H1 (cell line): Measurements from ENCODE around the gene RPA3. TPM values are rescaled to one million over a fixed set of nuclear protein-coding genes. Genes with fewer than 3 reads are reported as not detected.

Experiments used
- CTCF ChIA-PET: fragments of 300-600 bp; sonication (Branson Sonifier 250); formaldehyde crosslinking; loops from one replicate; lab custom pipeline; 2021; ENCODE audit not compliant: partially characterized antibody; lab: Charles Lee
- POLR2A ChIA-PET: fragments of 300-600 bp; sonication (Branson Sonifier 250); formaldehyde crosslinking; loops from one replicate; lab custom pipeline; 2021; ENCODE audit warnings: inconsistent platforms; ENCODE audit not compliant: partially characterized antibody; lab: Charles Lee
- DNase-seq, 2 experiments: peaks; one replicate each; pipeline versions ENCODE4 v3.0.0 to v3.0.0-alpha.2; 2010 to 2022; ENCODE audit warnings: low spot score in 2 of 2, low read depth in 1 of 2, mixed read lengths in 1 of 2
- FAIRE-seq: peaks from 2 replicates; lab custom pipeline; 2011; peaks lifted over from hg19 to GRCh38; lab: Jason Lieb, UNC
- H2AFZ ChIP-seq: 2 replicates; pipeline ENCODE4 v1.8.1; 2012; ENCODE audit warnings: low read length, inconsistent platforms
- H2AK5ac ChIP-seq: 2 replicates; pipeline ENCODE4 v1.6.1; 2013; ENCODE audit warnings: low read depth, low read length
- H2BK120ac ChIP-seq: replicated peaks from 2 replicates; pipeline ENCODE3; 2013; ENCODE audit warnings: low read depth, low read length, inconsistent platforms
- H2BK12ac ChIP-seq: 2 replicates; pipeline ENCODE4 v1.6.1; 2013; ENCODE audit warnings: low read depth, low read length
- H2BK15ac ChIP-seq: 2 replicates; pipeline ENCODE4 v1.6.1; 2013; ENCODE audit warnings: low read length
- H2BK20ac ChIP-seq: 2 replicates; pipeline ENCODE4 v1.6.1; 2013; ENCODE audit warnings: low read length
- H2BK5ac ChIP-seq: 2 replicates; pipeline ENCODE4 v1.6.1; 2013; ENCODE audit warnings: low read depth, low read length
- H3K14ac ChIP-seq: 2 replicates; pipeline ENCODE4 v1.6.1; 2013; ENCODE audit warnings: inconsistent platforms; ENCODE audit not compliant: insufficient read length
- H3K18ac ChIP-seq: 2 replicates; pipeline ENCODE4 v1.6.1; 2013; ENCODE audit warnings: low read length; ENCODE audit errors: extremely low read depth
- H3K23ac ChIP-seq: 2 replicates; pipeline ENCODE4 v1.6.1; 2013; ENCODE audit warnings: inconsistent platforms; ENCODE audit not compliant: insufficient read length
- H3K23me2 ChIP-seq: 2 replicates; pipeline ENCODE4 v1.6.1; 2013; ENCODE audit warnings: low read depth, low read length
- H3K27ac ChIP-seq: 2 replicates; pipeline ENCODE4 v1.6.1; 2011; ENCODE audit warnings: low read depth, low read length, inconsistent platforms
- H3K27me3 ChIP-seq, 4 experiments: replicated peaks in 1 of 4; 1 replicate in 1 of 4; 2 replicates in 3 of 4; pipeline versions ENCODE4 v1.6.1 to v1.8.1; 2011 to 2013; ENCODE audit warnings: low read length in 3 of 4, mild to moderate bottlenecking in 3 of 4, inconsistent platforms in 2 of 4, mixed read lengths in 2 of 4, moderate library complexity in 1 of 4; ENCODE audit not compliant: control insufficient read depth in 3 of 4, insufficient read depth in 3 of 4; ENCODE audit errors: extremely low read depth in 1 of 4
- H3K36me3 ChIP-seq, 4 experiments: 2 replicates each; pipeline versions ENCODE4 v1.6.1 to v1.8.1; 2011 to 2013; ENCODE audit warnings: mild to moderate bottlenecking in 4 of 4, low read length in 3 of 4, moderate library complexity in 2 of 4, control low read depth in 1 of 4, inconsistent platforms in 1 of 4; ENCODE audit not compliant: insufficient read depth in 4 of 4, control insufficient read depth in 2 of 4
- H3K4ac ChIP-seq: replicated peaks from 2 replicates; pipeline ENCODE3; 2013; ENCODE audit warnings: low read length, low read depth, mixed read lengths, inconsistent platforms; ENCODE audit not compliant: insufficient read length
- H3K4me1 ChIP-seq, 4 experiments: replicated peaks in 1 of 4; 1 replicate in 1 of 4; 2 replicates in 3 of 4; pipeline versions ENCODE4 v1.6.1 to v1.8.1; 2011 to 2013; ENCODE audit warnings: low read length in 3 of 4, inconsistent platforms in 2 of 4, mixed read lengths in 1 of 4; ENCODE audit not compliant: insufficient read depth in 4 of 4, control insufficient read depth in 3 of 4
- H3K4me2 ChIP-seq, 2 experiments: 2 replicates each; pipeline versions ENCODE4 v1.6.1 to v1.8.1; 2011 to 2013; ENCODE audit warnings: low read depth in 2 of 2, low read length in 2 of 2, control low read depth in 1 of 2, inconsistent platforms in 1 of 2, mild to moderate bottlenecking in 1 of 2; ENCODE audit not compliant: insufficient read depth in 1 of 2
- H3K4me3 ChIP-seq, 4 experiments: fragments of 200-600, 300-600 bp in 1 of 4; sonication (generic), shearing (Covaris generic), sonication (Bioruptor Twin) in 1 of 4; 2 replicates each; pipeline versions ENCODE4 v1.5.1 to v1.8.1; 2011 to 2016; ENCODE audit warnings: low read length in 4 of 4, low read depth in 3 of 4, control low read depth in 2 of 4, inconsistent platforms in 2 of 4, mild to moderate bottlenecking in 2 of 4, mixed read lengths in 1 of 4, moderate library complexity in 1 of 4; ENCODE audit not compliant: insufficient read depth in 2 of 4; ENCODE audit errors: extremely low read depth in 1 of 4
- H3K56ac ChIP-seq: replicated peaks from 2 replicates; pipeline ENCODE3; 2013; ENCODE audit warnings: low read depth, mild to moderate bottlenecking, mixed read lengths, low read length, inconsistent platforms; ENCODE audit not compliant: insufficient read length
- H3K79me1 ChIP-seq: 2 replicates; pipeline ENCODE4 v1.6.1; 2013; ENCODE audit warnings: low read depth, low read length, control low read depth
- H3K79me2 ChIP-seq, 2 experiments: 2 replicates each; pipeline versions ENCODE4 v1.6.1 to v1.8.1; 2012 to 2013; ENCODE audit warnings: low read length in 2 of 2, mild to moderate bottlenecking in 2 of 2, inconsistent platforms in 1 of 2; ENCODE audit not compliant: insufficient read depth in 2 of 2, control insufficient read depth in 1 of 2
- H3K9ac ChIP-seq, 4 experiments: replicated peaks in 1 of 4; 1 replicate in 1 of 4; 2 replicates in 3 of 4; pipeline versions ENCODE4 v1.6.1 to v1.8.1; 2011 to 2013; ENCODE audit warnings: low read depth in 3 of 4, low read length in 3 of 4, control low read depth in 2 of 4, mild to moderate bottlenecking in 2 of 4, moderate library complexity in 2 of 4, inconsistent platforms in 1 of 4; ENCODE audit errors: extremely low read depth in 1 of 4
- H3K9me3 ChIP-seq, 2 experiments: 2 replicates each; pipeline versions ENCODE4 v1.6.1 to v1.8.1; 2012 to 2013; ENCODE audit warnings: mild to moderate bottlenecking in 2 of 2, moderate library complexity in 2 of 2, control low read depth in 1 of 2, inconsistent platforms in 1 of 2, low read depth in 1 of 2, low read length in 1 of 2, mixed read lengths in 1 of 2; ENCODE audit not compliant: insufficient read depth in 2 of 2
- H4K20me1 ChIP-seq, 2 experiments: replicated peaks in 1 of 2; 2 replicates each; pipeline versions ENCODE3 to v1.8.1; 2011 to 2013; ENCODE audit warnings: inconsistent platforms in 2 of 2, low read length in 2 of 2, mild to moderate bottlenecking in 1 of 2; ENCODE audit not compliant: insufficient read depth in 2 of 2, control insufficient read depth in 1 of 2
- H4K5ac ChIP-seq: 2 replicates; pipeline ENCODE4 v1.6.1; 2013; ENCODE audit warnings: low read length, low read depth, mixed read lengths, inconsistent platforms; ENCODE audit not compliant: insufficient read length
- H4K8ac ChIP-seq: 2 replicates; pipeline ENCODE4 v1.8.0; 2013; ENCODE audit warnings: mild to moderate bottlenecking, moderate library complexity, low read length, inconsistent platforms; ENCODE audit not compliant: insufficient read depth; ENCODE audit errors: extremely low read depth
- H4K91ac ChIP-seq: replicated peaks from 2 replicates; pipeline ENCODE3; 2013; ENCODE audit warnings: low read length, mixed read lengths, inconsistent platforms; ENCODE audit not compliant: insufficient read length
- ASH2L ChIP-seq: fragments of 200-600, 300-600 bp; sonication (generic); IDR thresholded peaks from one replicate; pipeline ENCODE4 v1.7.1; 2017; ENCODE audit warnings: low read length
- ATF3 ChIP-seq: IDR thresholded peaks from 2 replicates; pipeline ENCODE4 v1.6.1; 2011; ENCODE audit warnings: low read depth, mild to moderate bottlenecking, low read length; ENCODE audit not compliant: insufficient read depth
- CBX5 ChIP-seq: fragments of 300-800, 300-1000 bp; sonication (generic); IDR thresholded peaks from 2 replicates; pipeline ENCODE4 v1.7.1; 2016; ENCODE audit warnings: antibody characterized with exemption, low read length, low read depth
- CREB1 ChIP-seq: IDR thresholded peaks from 2 replicates; pipeline ENCODE4 v1.6.1; 2012; ENCODE audit warnings: inconsistent platforms
- GABPA ChIP-seq: IDR thresholded peaks from 2 replicates; pipeline ENCODE4 v1.6.1; 2011; ENCODE audit warnings: mild to moderate bottlenecking, low read length, moderate library complexity, borderline replicate concordance; ENCODE audit not compliant: insufficient read depth
- HDAC2 ChIP-seq, 2 experiments: fragments of 300-600 bp in 1 of 2; sonication (generic) in 1 of 2; IDR thresholded peaks; 2 replicates each; pipeline ENCODE4 v1.6.1; 2011 to 2012; ENCODE audit warnings: low read depth in 2 of 2, low read length in 2 of 2, mild to moderate bottlenecking in 2 of 2, moderate library complexity in 2 of 2, borderline replicate concordance in 1 of 2, inconsistent platforms in 1 of 2
- JUN ChIP-seq: IDR thresholded peaks from 2 replicates; pipeline ENCODE4 v1.6.1; 2011; ENCODE audit warnings: low read depth, mild to moderate bottlenecking, improper control_type of control experiment, low read length
- KDM5A ChIP-seq: fragments of 200-600 bp; IDR thresholded peaks from 2 replicates; pipeline ENCODE4 v1.7.1; 2012; ENCODE audit warnings: mild to moderate bottlenecking, low read length, inconsistent platforms, mixed read lengths
- PHF8 ChIP-seq: fragments of 200-600 bp; sonication (generic); conservative IDR thresholded peaks from 2 replicates; pipeline ENCODE4 v1.7.1; 2012; ENCODE audit warnings: low read depth, mild to moderate bottlenecking, inconsistent platforms, low read length, moderate library complexity
- SIN3A ChIP-seq, 2 experiments: IDR thresholded peaks in 1 of 2; conservative IDR thresholded peaks in 1 of 2; 2 replicates each; pipeline ENCODE4 v1.6.1; 2011 to 2012; ENCODE audit warnings: low read length in 2 of 2, improper control_type of control experiment in 1 of 2, low read depth in 1 of 2, mild to moderate bottlenecking in 1 of 2
- SIRT6 ChIP-seq: IDR thresholded peaks from one replicate; pipeline ENCODE4 v1.7.1; 2012; ENCODE audit warnings: low read length, inconsistent platforms
- SIX5 ChIP-seq: IDR thresholded peaks from 2 replicates; pipeline ENCODE4 v1.6.1; 2011; ENCODE audit warnings: mild to moderate bottlenecking, low read depth, low read length
- SUZ12 ChIP-seq: fragments of 200-600 bp; sonication (generic); IDR thresholded peaks from 2 replicates; pipeline ENCODE4 v1.6.1; 2012; ENCODE audit warnings: mild to moderate bottlenecking, inconsistent platforms, low read length, moderate library complexity, mixed read lengths
- TBP ChIP-seq: IDR thresholded peaks from 2 replicates; pipeline ENCODE4 v1.6.1; 2011; ENCODE audit warnings: low read depth, low read length, improper control_type of control experiment
- WGBS, 2 experiments: shearing (Covaris generic) in 1 of 2; methylation state at CpG; one replicate each; pipeline versions ENCODE4 v1.1.6 to v1.1.7; 2013 to 2015; ENCODE audit warnings: low lambda C conversion rate in 2 of 2, mixed read lengths in 2 of 2, inconsistent platforms in 1 of 2, low coverage in 1 of 2, missing lambda C conversion rate in 1 of 2; ENCODE audit not compliant: insufficient replicate concordance in 2 of 2, insufficient coverage in 1 of 2, insufficient read length in 1 of 2; ENCODE audit errors: extremely low coverage in 1 of 2, missing lambda C conversion rate in 1 of 2; 5-methylcytosine and 5-hydroxymethylcytosine counted together
- polyA plus RNA-seq, 7 experiments: library from polyadenylated mRNA; depleted of rRNA in 3 of 7; stranded (reverse) in 5 of 7; unstranded in 2 of 7; fragments of >200 nt in 5 of 7; fragments of 200-250 nt in 2 of 7; gene quantifications; 1 replicate in 5 of 7; 2 replicates in 1 of 7; 4 replicates in 1 of 7; pipeline versions ENCODE4 v1.2.1 to v1.2.3, GENCODE V29; 2011 to 2013; ENCODE audit warnings: missing spikeins in 2 of 7, mixed read lengths in 2 of 7
- total RNA-seq: library from RNA; stranded (reverse); fragmentation: NEBNext Ultra II Directional; extraction: Animal tissue kit (Norgen Biotek cat#: 25700); gene quantifications from 2 replicates; pipeline ENCODE4 v1.2.1, GENCODE V29; 2021

Gene RPA3
- total and polyA plus RNA-seq, 2 of the 8 experiments (the other 6 are each of a cell fraction or from before 2014, with no cell fraction given): 60.2 to 105 TPM

- Histone ChIP-seq H3K79me2 (no peaks in the 10 kb centered on the region; a peak in 1 of 4 replicates), H3K9ac (no peak overlapping the region), H2BK15ac (no peak overlapping the region), H4K8ac (no peak overlapping the region), H2BK120ac (no peak overlapping the region), H4K5ac (no peak overlapping the region), H4K20me1 (no peaks in the 10 kb centered on the region), H3K36me3 (no peaks in the 10 kb centered on the region), H3K79me1 (no peaks in the 10 kb centered on the region), H3K14ac (no peak overlapping the region), H3K56ac (no peak overlapping the region), H3K27me3 (no peaks in the 10 kb centered on the region), H3K4me3 (no peak overlapping the region), H2BK20ac (no peak overlapping the region), H3K9me3 (no peaks in the 10 kb centered on the region), H3K4ac (no peak overlapping the region), H2BK5ac (no peak overlapping the region), H3K18ac (no peak overlapping the region), H3K27ac (no peak overlapping the region), H3K23me2 (no peaks in the 10 kb centered on the region), H3K4me2 (no peak overlapping the region), H2AK5ac (no peak overlapping the region), H2AFZ (no peak overlapping the region), H4K91ac (no peak overlapping the region), H3K23ac (no peak overlapping the region), H3K4me1 (no peaks in the 10 kb centered on the region; a peak in 1 of 7 replicates), H2BK12ac (no peak overlapping the region)
- DNase-seq (no peak), FAIRE-seq (no peak)
- CTCF ChIA-PET: interaction anchor here (0.6 to 2.5 kb wide), 7 partner anchors 14 to 1839 kb away, joined by 3 to 6 read pairs (median 3); no protein-coding TSS in a partner anchor
- 90% methylated on average over 2 of the region's 2 CpGs; no CpG with 5 or more reads in 1 of the 2 experiments for WGBS, 2 experiments
- POLR2A ChIA-PET: interaction anchor here (0.7 kb wide), 1 partner anchor 55 kb away, joined by 3 read pairs; no protein-coding TSS in a partner anchor
- no peak for TF ChIP-seq ASH2L
- no peak for TF ChIP-seq GABPA
- no peak for TF ChIP-seq KDM5A
- TF ChIP-seq CBX5: no peak
- no peak for TF ChIP-seq PHF8
- no peak for TF ChIP-seq ATF3
- no peak for TF ChIP-seq SIX5
- TF ChIP-seq JUN: no peak
- no peak for TF ChIP-seq CREB1
- TF ChIP-seq TBP: no peak
- no peak for TF ChIP-seq HDAC2 (IDR thresholded peaks at IDR 0.05; ENCODE audit: borderline replicate concordance in 1 of 2, low read depth in 2 of 2, low read length in 2 of 2)
- no peak for TF ChIP-seq SIRT6
- no peak for TF ChIP-seq SUZ12
- no peak for TF ChIP-seq SIN3A (conservative IDR thresholded peaks at IDR 0.05 in 1 of 2, IDR thresholded peaks at IDR 0.05 in 1 of 2; ENCODE audit: low read depth in 1 of 2, low read length in 2 of 2)
Measured at GRCh38 chr7:7667187-7667586, 51.2 kb downstream of the RPA3 start.
